GM18858 (cell line): ENCODE results near the gene ECD.
"Not testable (repeated sequence)": the region's sequence is repeated elsewhere in the genome, so short reads cannot be mapped to it uniquely, and the experiment has no call there.

ENCODE experiments used
- ATAC-seq: cut with Tn5 transposase; IDR thresholded peaks from one replicate; pipeline ENCODE4 v1.9.1; 2021; ENCODE audit not compliant: unreplicated experiment

Gene ECD

DNA sequence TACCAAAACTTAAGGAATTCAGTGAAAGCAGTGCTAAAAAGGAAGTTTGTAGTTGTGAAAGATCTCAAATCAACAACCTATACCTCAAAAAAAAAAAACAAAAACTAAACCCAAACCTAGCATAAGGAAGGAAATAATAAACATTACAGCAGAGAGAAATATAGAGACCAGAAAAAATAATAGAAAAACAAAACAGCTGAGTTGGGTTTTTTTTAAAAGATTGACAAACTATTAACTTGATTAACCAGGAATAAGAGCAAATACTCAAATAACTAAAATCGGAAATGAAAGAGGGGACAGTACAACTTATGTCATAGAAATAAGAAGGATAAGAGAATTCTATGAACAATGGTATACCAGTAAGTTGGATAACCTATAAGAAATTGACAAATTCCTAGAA is 6.7 kb downstream of the ECD start:
- no peak for ATAC-seq

DNA sequence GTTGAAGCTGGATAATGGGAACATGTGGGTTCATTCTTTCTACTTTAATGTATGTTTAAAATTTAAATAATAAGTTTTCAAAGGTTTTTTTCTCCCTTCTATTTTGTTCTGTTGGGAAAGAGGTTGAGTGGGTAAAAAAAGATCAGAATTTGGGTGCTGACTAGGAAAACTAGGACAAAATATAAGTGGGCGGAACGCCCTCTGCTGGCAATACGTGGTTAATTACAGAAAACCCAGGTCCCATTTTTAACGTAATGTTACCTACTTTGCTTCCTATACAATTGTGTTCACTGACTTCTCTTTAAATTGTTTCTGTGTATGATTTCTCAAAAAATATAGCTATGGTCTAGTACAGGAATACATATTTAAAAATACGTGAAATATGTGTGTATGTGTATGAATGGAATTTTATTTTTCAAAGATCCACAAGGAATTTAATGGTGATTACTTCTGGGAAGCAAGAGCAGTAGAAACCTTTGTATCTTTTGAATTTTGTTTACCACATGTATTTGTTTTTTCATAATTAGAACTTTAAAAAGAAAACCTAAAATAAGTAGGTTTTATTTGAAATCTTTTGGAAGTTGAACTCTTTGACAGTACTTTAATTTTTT is 8.7 kb downstream of the ECD start:
- ATAC-seq, result no peak

DNA sequence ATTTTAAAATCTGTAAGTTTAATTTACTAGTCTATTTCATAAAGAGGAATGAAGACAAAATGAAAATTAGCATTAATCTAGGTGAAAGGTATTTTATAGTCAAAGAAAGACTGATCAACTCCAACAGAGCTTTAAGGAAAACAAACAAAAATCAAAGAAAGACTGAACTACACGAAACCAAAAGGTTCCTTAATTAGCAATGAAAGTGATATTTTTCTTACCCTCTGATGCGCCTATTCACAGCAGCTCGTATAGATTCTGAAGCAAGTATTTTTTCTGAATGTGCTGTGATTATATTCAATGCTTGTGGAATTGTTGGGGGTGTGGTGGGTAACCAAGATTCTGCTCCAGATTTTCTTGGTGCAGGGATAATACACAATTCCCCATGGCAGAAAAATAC is 11.8 kb downstream of the ECD start:
- ATAC-seq, result no peak

DNA sequence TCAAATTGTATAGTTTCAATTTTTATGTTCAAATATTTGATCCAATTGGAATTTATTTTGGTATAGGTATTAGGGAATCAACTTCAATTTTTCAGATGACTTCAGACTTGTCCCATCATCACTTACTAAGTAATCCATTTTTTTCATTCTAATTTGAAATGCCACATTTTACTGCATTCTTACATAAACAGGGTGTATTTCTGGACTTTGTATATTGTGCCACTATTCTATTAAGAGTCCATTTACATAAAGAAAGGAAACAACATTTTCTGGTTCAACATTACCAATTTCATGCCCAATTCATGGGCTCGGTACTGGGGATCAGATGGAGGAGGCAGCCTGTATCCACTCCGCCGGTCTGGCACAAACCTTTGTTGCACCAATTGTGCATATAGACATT is 15.8 kb downstream of the ECD start:
- ATAC-seq, result no peak

DNA sequence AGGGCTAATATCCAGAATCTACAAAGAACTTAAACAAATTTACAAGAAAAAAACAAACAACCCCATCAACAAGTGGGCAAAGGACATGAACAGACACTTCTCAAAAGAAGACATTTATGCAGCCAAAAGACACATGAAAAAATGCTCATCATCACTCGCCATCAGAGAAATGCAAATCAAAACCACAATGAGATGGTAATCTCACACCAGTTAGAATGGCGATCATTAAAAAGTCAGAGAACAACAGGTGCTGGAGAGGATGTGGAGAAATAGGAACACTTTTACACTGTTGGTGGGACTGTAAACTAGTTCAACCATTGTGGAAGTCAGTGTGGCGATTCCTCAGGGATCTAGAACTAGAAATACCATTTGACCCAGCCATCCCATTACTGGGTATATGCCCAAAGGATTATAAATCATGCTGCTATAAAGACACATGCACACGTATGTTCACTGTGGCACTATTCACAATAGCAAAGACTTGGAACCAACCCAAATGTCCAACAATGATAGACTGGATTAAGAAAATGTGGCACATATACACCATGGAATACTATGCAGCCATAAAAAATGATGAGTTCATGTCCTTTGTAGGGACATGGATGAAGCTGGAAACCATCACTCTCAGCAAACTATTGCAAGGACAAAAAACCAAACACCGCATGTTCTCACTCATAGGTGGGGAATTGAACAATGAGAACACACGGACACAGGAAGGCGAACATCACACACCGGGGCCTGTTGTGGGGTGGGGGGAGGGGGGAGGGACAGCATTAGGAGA is 17.0 kb downstream of the ECD start:
- not testable (repeated sequence) for ATAC-seq

DNA sequence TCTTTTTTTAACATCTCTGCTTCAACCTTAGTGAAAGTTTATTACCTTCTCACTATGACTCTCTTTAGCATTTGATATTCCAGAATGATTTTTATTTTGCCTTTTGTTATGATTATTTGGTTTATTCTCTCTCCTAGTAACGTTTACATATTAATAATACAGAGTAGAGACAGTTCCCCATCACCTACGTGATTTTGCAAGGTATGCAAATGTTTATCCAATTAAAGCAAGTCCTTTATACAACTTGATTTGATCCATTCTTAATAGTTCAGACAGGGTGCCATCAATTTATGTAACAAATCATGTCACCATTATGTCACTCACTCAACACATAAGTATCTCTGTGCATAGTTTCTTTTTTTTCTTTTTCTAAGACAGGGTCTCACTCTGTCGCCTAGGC is 26.2 kb downstream of the ECD start:
- ATAC-seq, result no peak

DNA sequence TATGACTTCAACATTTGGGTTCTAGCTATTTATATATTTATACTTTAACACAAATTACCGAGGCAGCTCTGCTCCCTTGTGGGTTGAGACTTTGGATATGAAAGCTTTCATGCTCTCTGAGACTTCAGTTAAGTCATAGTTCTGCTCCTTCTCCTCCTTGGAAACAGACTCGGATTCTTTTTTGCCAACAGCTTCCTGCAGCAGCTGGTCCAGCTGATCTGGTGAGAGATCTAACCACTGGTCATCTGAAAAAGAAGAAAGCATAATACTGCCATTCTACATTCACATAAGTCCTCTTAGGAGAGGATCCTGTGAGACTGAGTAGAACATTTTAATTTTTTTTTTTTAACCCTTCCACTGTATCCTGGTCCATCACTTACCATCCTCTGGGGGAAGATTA is 28.6 kb downstream of the ECD start:
- ATAC-seq, result no peak

DNA sequence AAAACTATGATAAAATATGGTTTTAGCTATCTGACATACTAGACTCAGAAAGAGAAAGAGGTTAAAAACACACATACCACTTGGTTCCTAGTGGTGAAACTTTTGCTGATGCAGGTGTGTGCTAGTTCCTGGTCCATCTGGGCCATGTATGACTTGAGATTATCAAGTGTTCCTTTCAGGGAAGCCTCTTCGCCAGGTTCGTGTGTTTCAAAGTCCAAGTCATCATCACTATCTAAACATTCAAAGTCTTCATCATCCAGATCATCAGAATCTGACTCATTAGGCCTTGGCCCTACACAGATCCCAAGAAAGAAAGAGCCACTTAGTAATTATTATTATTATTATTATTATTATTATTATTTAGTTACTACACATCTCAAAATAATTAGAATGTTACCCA is 31.2 kb downstream of the ECD start:
- no peak for ATAC-seq

DNA sequence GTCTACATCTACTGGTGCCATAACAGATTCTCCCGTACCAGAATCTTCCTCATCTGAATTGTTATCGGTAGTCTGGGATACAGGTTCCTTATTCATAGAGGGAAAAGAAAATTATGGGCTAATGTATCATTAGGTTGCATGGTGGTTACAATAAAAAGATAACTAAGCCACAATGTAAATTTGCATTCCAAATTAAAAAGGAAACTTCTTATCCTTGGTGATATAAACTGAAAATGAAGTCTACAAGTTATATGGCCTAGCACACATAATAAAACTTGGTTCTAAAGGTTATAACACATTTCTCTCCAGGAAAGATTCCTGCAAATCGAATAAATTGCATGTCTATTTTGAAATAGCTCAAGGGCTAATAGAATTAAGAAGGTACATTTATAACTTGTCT is 33.1 kb downstream of the ECD start:
- ATAC-seq, result no peak

DNA sequence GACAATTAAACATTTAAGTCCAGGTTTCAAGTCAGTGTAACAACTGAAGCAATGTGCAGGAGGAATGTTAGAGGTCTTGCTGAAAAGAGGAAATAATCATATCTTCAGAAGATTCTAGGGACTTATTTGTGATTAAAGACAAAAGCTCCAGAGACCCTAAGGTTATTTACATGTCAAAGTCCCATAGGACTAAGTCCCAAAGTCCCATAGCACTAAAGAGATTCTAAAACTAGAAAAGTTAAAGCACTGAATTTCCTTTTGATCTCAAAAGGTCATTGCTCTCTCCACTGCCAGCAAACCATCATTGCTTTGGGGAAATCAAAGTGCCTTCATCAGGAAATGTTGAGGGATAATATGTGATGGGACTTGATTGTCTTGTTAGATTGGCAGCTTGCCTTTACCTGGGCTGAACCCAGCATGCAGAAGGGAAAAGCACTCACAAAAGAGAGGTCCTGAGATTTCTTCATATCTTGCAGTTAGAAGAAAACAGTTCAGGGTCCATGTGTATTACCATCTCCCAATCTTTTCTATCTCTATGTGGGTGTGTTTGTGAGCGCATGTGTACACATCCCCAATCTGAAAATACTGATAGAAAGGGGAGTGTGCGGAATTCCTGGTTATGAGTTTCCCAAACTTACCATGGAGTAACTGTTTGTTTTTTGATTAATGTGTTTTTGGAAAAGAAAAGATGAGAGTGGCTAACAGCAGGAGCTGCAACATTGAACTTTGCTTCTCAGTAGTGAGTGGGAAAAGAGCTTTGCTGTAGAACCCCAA is 35.7 kb downstream of the ECD start:
- ATAC-seq, result no peak

DNA sequence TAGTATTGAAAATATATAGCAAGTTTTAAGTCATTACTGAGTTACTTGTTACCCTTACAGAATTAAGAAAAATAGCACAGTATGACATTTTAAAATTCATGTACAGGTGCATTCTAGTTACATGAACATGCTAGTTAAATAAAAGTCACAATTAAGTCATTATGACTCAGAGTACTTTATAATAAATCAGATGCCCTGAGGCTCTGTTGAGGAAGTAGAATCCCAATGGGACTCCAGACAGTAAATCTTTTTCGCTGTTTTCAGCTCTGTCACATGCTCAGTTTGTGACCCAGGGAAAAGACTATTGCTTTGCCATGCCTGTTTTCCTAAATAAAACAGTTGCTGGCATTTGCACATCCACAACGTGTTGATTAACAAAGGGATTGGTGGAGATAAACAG is 36.5 kb downstream of the ECD start:
- no peak for ATAC-seq

DNA sequence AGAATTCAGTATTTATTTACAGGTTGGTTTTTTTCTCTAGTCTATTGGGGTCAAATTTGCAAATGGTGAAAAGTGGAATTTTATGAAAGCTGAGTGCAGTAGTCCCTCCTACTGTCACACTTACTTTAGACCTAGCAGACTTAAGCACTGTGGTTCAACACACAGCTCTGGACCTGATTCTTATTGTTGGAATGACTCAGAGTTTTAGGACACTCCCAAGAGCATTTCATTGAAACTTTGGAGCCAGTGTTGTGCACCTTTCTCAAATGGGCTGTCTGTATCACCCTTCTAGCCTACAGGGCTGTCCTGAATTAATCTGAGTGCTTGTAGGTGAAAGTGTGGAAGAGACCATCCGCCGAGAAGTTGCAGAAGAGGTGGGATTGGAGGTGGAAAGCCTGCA is 41.5 kb downstream of the ECD start:
- ATAC-seq, result no peak

DNA sequence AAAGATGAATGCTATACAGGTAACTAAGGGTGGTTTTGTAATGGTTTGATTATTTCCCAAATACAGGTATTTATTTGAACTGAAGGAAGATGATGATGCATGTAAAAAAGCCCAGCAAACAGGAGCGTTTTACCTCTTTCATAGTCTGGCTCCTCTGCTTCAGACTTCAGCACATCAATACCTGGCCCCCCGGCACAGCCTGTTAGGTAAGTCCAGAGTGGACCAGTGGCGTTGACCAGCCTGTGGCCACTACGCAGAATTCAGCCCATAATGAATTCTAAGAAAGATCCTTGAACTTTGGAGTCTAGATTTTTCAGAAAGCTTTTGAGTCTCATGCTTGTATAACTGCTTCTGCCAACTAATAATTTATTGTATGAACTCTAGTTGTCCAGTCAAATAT is 47.9 kb downstream of the ECD start:
- no peak for ATAC-seq

DNA sequence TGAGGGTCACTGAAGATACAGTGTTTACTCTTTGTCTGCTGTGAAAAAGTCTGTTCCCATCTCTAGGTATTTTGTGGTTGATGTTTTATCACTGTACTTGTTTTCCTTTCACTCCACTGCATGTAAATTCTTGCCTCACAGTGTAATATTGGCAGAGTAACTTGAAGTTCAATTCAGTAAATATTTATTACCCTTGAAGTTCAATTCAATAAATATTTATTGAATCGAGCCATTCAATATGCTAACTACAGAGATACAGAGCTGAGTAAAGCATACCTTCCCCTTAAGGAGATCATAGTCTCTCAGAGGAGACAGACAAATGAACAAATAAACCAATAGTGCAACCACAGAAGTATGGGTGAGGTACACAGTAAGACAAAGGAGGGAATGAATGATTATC is 48.4 kb downstream of the ECD start:
- no peak for ATAC-seq

DNA sequence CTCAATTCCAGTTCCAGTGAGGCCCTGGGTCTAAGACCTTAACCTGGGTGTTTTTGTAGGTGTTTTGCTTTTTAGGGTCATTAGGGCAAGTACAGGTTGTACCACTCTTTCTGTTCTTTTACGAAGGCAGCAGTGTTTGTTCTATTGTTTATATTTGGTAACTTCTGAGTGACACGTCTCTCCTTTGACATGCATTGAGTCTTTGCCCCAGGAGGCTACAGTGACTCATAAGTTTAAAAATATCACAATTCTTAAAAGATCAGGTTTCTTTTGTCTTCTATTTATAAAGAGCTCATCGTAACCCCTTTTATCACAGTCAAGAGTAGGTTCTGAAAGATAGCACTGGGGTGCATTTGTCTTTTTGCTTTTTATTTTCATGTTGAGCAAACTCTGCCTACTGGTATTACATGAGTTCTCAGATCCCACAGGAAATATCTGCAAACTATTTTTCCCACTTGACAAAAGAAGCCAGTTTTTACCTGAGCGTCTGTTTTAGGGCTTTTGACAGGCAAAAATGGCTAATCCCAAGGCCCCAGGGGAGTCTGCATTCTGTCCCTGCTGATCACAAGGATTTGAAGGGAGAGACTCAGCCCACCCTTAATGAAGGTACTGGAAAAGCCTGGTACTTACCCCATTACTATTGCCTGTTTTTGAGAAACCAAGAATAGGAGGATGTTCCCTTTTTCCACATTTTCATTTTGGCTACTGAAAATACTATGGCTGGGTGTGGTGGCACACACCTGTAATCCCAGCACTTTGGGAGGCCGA is 49.6 kb downstream of the ECD start:
- peak; percentile 86 for ATAC-seq

DNA sequence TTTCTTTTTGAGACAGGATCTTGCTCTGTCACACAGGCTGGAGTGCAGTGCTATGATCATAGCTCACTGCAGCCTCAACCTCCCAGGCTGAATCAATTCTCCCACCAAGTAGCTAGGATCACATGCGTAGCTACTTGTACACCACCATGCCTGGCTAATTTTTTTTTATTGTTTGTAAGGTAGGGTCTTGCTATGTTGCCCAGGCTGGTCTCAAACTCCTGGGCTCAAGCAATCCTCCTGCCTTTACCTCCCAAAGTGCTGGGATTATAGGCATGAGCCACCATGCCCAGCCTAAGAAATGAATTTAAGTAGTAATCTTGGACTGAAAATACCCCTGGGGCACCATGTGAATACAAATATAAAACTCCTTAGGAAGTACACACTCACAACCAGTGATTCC is 51.8 kb downstream of the ECD start:
- ATAC-seq, result no peak

DNA sequence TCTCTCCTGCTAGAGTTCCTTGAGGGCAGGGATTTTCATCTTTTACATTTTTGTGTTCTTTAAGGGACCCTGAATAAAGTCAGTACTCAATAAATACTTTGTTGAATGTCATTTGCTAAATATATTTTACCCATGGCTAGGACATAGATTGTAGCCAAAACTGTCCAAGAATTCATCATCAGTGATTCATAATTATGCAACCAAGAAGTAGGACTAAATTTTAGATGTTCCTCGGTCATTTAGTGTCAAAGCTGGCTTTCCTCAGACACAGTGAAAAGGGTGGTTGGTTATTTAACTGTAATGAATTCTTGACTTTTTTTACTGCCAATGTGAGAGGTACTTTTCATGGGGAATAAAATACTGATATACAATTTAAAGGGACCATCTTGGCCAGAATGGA is 54.3 kb downstream of the ECD start:
- no peak for ATAC-seq

DNA sequence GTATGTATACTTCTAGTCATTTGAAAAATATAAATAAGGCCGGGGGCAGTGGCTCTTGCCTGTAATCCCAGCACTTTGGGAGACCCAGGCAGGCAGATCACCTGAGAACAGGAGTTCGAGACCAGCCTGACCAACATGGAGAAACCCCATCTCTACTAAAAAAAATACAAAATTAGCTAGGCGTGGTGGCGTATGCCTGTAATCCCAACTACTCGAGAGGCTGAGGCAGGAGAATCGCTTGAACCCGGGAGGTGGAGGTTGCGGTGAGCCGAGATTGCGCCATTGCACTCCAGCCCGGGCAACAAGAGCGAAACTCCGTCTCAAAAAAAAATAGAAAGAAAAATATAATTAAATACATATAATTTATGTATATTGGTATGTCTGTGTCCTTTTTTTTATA is 55.8 kb downstream of the ECD start:
- not testable (repeated sequence) for ATAC-seq

DNA sequence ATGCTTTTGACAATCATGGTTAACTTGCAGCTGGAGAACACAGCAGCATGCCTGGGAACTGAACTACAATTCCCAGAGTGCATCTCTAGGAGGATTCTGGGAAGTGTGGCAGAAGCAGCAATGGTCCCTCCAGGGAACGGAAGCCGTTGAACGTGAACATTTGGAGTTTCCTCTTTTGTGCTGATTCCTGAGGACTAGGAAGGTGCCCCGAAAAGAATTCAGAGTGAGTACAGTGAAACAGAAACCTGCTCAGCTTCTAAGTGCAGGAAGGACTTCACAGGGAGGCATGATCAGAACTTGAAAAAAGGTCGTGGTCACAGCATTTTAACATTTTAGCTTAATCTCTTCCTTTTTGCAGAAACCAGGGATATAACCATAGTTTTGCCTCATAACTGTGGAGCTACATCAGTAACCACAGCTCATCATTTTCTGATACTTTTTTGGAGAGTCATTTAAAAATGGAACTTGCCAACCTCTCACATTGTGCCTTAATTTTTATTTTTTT is 57.4 kb downstream of the ECD start, which contains the start of gene NUDT13:
Gene NUDT13 (plus strand): TSS at position 111 of the 505 bp plus-strand sequence. CDS start 3,911 bp downstream, outside the sequence.
- ATAC-seq, result peak; percentile 61

DNA sequence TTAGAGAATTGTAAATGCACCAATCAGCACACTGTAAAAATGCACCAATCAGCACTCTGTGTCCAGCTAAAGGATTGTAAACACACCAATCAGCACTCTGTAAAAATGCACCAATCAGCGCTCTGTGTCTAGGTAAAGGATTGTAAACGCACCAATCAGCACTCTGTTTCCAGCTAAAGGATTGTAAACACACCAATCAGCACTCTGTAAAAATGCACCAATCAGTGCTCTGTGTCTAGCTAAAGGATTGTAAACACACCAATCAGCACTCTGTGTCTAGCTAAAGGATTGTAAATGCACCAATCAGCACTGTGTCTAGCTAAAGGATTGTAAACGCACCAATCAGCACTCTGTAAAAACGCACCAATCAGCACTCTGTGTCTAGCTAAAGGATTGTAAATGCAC is 58.6 kb downstream of the ECD start:
- not testable (repeated sequence) for ATAC-seq

DNA sequence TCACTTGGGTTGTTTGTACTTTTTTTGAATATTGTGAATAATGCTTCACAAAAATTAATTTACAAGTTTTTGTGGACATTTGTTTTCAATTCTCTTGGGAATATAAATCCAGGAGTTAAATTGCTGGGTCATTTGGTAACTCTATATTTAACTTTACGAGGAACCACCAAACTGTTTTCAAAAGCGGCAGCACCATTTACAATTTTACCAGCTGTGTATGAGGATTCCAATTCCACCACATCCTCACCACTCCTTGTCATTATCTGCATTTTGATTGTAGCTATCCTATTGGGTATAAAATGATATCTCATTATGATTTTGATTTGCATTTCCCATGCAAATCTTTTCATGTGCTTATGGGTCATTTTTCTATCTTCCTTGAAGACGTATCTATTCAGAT is 61.5 kb downstream of the ECD start:
- no peak for ATAC-seq
